Psoas muscle (tissue), 8 donors: ENCODE measurements around the gene IGFBPL1. TPM values are rescaled to one million over a fixed set of nuclear protein-coding genes. Genes with fewer than 3 reads are reported as not detected.

Experiments used
- ATAC-seq, 4 donors: fragments of 200-7000 bp; cut with Tn5 transposase; one replicate each; pipeline ENCODE4 v1.9.1; 2020; ENCODE audit warnings: moderate library complexity in 3 of 4, mild to moderate bottlenecking in 2 of 4
- DNase-seq, 2 donors: peaks; one replicate each; pipeline ENCODE4 v3.0.0-alpha.2; 2020
- H3K27ac ChIP-seq: fragments of 200-600 bp; one replicate; pipeline ENCODE4 v1.8.0; 2022
- H3K27me3 ChIP-seq, 3 donors: fragments of 200-600 bp in 1 of 3; one replicate each; pipeline versions ENCODE4 v1.6.1 to v1.8.0; 2013 to 2022; ENCODE audit warnings: low read length in 2 of 3, mild to moderate bottlenecking in 2 of 3, moderate library complexity in 1 of 3; ENCODE audit not compliant: insufficient read depth in 3 of 3
- H3K36me3 ChIP-seq, 2 donors: fragments of 200-600 bp in 1 of 2; one replicate each; pipeline versions ENCODE4 v1.6.1 to v1.8.0; 2013 to 2022; ENCODE audit warnings: low read depth in 1 of 2, mild to moderate bottlenecking in 1 of 2, moderate library complexity in 1 of 2; ENCODE audit not compliant: insufficient read depth in 1 of 2
- H3K4me1 ChIP-seq: fragments of 200-600 bp; one replicate; pipeline ENCODE4 v1.8.0; 2022
- H3K4me3 ChIP-seq: fragments of 200-600 bp; one replicate; pipeline ENCODE4 v1.8.0; 2022; ENCODE audit warnings: mild to moderate bottlenecking
- H3K9me3 ChIP-seq: fragments of 200-600 bp; one replicate; pipeline ENCODE4 v1.8.0; 2022
- CTCF ChIP-seq: fragments of 200-600 bp; IDR thresholded peaks from one replicate; pipeline ENCODE4 v1.8.0; 2022; ENCODE audit warnings: antibody characterized with exemption
- WGBS, 3 donors: extraction: QIAGEN DNeasy Blood & Tissue Kit; methylation state at CpG; one replicate each; pipeline versions ENCODE4 v1.1.6 to v1.1.7; 2013; 5-methylcytosine and 5-hydroxymethylcytosine counted together
- intact Hi-C, 2 donors: fragments of 100-400 bp; cut with DNase I; formaldehyde crosslinking; loops; one replicate each; pipeline versions ENCODE4 v1.11.0 to v1.14.2; 2022
- polyA plus RNA-seq, 3 donors: library from polyadenylated mRNA; stranded (reverse); fragments of 200-250 nt; gene quantifications; one replicate each; pipeline ENCODE4 v1.2.3, GENCODE V29; 2013
- total RNA-seq, 4 donors: library from RNA; stranded (reverse); fragmentation: NEBNext Ultra II Directional in 2 of 4; extraction: Animal tissue kit (Norgen Biotek cat#: 25700) in 2 of 4; gene quantifications; one replicate each; pipeline versions ENCODE4 v1.2.1 to v1.2.4, GENCODE V29; 2021 to 2023
- donor health status: healthy with polysubstance abuse.
- donor health status: DM: no; HTN: no; CAD: no; lungs with moderate emphysema.
- donor health status: Bipolar disorder and iron deficiency.
- donor health status: healthy.
- donor health status: DM: yes; HTN: yes; CAD: no.
- donor health status: DM: no; HTN: no; CAD: no.
- donor health status: DM: no; HTN: no; CAD: no.
- donor health status: DM: yes; HTN: yes; CAD: no.

Gene IGFBPL1
- total and polyA plus RNA-seq, 7 donors: 0.10 to 0.51 (median 0.42) TPM; not detected in 4

- WGBS, 3 donors: 70 to 92% (median 83%) methylated on average over 6 of the region's 6 CpGs
- no peak for ATAC-seq
- Histone ChIP-seq H3K9me3 (no peaks in the 10 kb centered on the region), H3K4me1 (no peaks in the 10 kb centered on the region), H3K4me3 (no peak overlapping the region), H3K27me3 (no peaks in the 10 kb centered on the region), H3K36me3 (no peaks in the 10 kb centered on the region), H3K27ac (no peak overlapping the region)
- intact Hi-C loops: no loop called here
- TF ChIP-seq CTCF: no peak
- no peak for DNase-seq
Observed at GRCh38 chr9:38359297-38359653, 65.0 kb downstream of the IGFBPL1 start.

- Histone ChIP-seq H3K36me3 (no peaks in the 10 kb centered on the region), H3K27me3 (no peaks in the 10 kb centered on the region), H3K4me1 (no peaks in the 10 kb centered on the region), H3K4me3 (no peak overlapping the region), H3K27ac (no peak overlapping the region), H3K9me3 (no peaks in the 10 kb centered on the region)
- TF ChIP-seq CTCF: no peak
- 80 to 84% (median 83%) methylated on average over 9 of the region's 9 CpGs for WGBS, 3 donors
- DNase-seq (no peak), ATAC-seq (no peak)
- intact Hi-C loops: no loop called here
Observed at GRCh38 chr9:38358390-38359296, 65.6 kb downstream of the IGFBPL1 start.

- DNase-seq: no peak
- Histone ChIP-seq H3K27me3 (no peaks in the 10 kb centered on the region), H3K27ac (no peak overlapping the region), H3K9me3 (no peaks in the 10 kb centered on the region), H3K4me3 (no peak overlapping the region), H3K36me3 (no peaks in the 10 kb centered on the region), H3K4me1 (no peaks in the 10 kb centered on the region)
- intact Hi-C loops: no loop called here
- TF ChIP-seq CTCF: no peak
- WGBS, 3 donors: 88 to 90% (median 89%) methylated on average over 5 of the region's 5 CpGs
- ATAC-seq: no peak
Observed at GRCh38 chr9:38357350-38358114, 66.7 kb downstream of the IGFBPL1 start.

- WGBS, 3 donors: 54 to 69% (median 65%) methylated on average over 5 of the region's 5 CpGs
- H3K9me3 ChIP-seq: no peaks in the 10 kb centered on the region
Observed at GRCh38 chr9:38356851-38357250, 67.4 kb downstream of the IGFBPL1 start.

More at GRCh38 chr9:38356851-38357250, 67.4 kb downstream of the IGFBPL1 start:
- intact Hi-C loops: no loop called here
- no peak for TF ChIP-seq CTCF
- DNase-seq: no peak
- no peaks in the 10 kb centered on the region for H3K27me3 ChIP-seq
- H3K27ac ChIP-seq: no peak overlapping the region
- no peaks in the 10 kb centered on the region for H3K4me1 ChIP-seq
- no peak overlapping the region for H3K4me3 ChIP-seq
- ATAC-seq: no peak
- H3K36me3 ChIP-seq: no peaks in the 10 kb centered on the region

Other genes with a start within 250 kb of the IGFBPL1 start
- 100 to 1,000 TPM in 3 of 4 donors, 10 to 100 TPM in 1; 24.9 to 120 (median 107) TPM for gene ALDH1B1, start 31.8 kb downstream of the IGFBPL1 start, total RNA-seq
- gene ALDH1B1, start 31.8 kb downstream of the IGFBPL1 start, polyA plus RNA-seq: 10 to 100 TPM; 34.3 to 46.9 (median 45.3) TPM
- 1 to 10 TPM in 1 of 4 donors, not detected in 3; 1.5 TPM for gene ANKRD18A, start 196.1 kb upstream of the IGFBPL1 start, total RNA-seq
- gene ANKRD18A, start 196.1 kb upstream of the IGFBPL1 start, polyA plus RNA-seq: under 1 TPM in 1 of 3 donors, not detected in 2; 0.03 TPM